IMR-90 (cell line): ENCODE data around the gene FOSB. TPM values are rescaled to one million over a fixed set of nuclear protein-coding genes. Genes with fewer than 3 reads are reported as not detected.
A peak's percentile ranks its signal among the peaks of the same experiment; 100 is the strongest.

Experiments
- ATAC-seq: fragments of 200-7000 bp; cut with Tn5 transposase; 2 replicates; pipeline ENCODE4 v1.9.1; 2020; ENCODE audit warnings: low read depth, mild to moderate bottlenecking, moderate library complexity
- BruUV-seq: library from RNA; stranded (reverse); fragments of 400-500 nt; replicated peaks from 2 replicates; lab custom pipeline; 2021; lab: Mats Ljungman, UMichigan
- CTCF ChIA-PET: fragments of 300-600 bp; formaldehyde crosslinking; extraction: SDS; loops from one replicate; lab custom pipeline; 2021; ENCODE audit warnings: antibody characterized with exemption; lab: Yijun Ruan, JAX
- POLR2A ChIA-PET: fragments of 300-600 bp; sonication (Branson Sonifier 250); formaldehyde crosslinking; loops from one replicate; lab custom pipeline; 2022; ENCODE audit warnings: antibody characterized with exemption; ENCODE audit not compliant: unreplicated experiment; lab: Charles Lee
- DNase-seq: peaks from one replicate; pipeline ENCODE4 v3.0.0; 2013
- H2AFZ ChIP-seq: replicated peaks from 2 replicates; pipeline ENCODE3; 2013; ENCODE audit warnings: low read length, mild to moderate bottlenecking; ENCODE audit not compliant: poor library complexity
- H2AK5ac ChIP-seq: 2 replicates; pipeline ENCODE4 v1.6.1; 2013; ENCODE audit warnings: low read depth, low read length, inconsistent platforms
- H2AK9ac ChIP-seq: replicated peaks from 2 replicates; pipeline ENCODE3; 2013; ENCODE audit warnings: mild to moderate bottlenecking, low read depth, low read length, moderate library complexity; ENCODE audit not compliant: poor library complexity
- H2BK120ac ChIP-seq: 2 replicates; pipeline ENCODE4 v1.6.1; 2013; ENCODE audit warnings: low read depth, low read length, inconsistent platforms
- H2BK15ac ChIP-seq: 3 replicates; pipeline ENCODE4 v1.6.1; 2013; ENCODE audit warnings: low read depth, low read length, inconsistent platforms
- H2BK20ac ChIP-seq: 2 replicates; pipeline ENCODE4 v1.6.1; 2013; ENCODE audit warnings: low read depth, mild to moderate bottlenecking, inconsistent platforms, low read length, moderate library complexity
- H2BK5ac ChIP-seq: 2 replicates; pipeline ENCODE4 v1.6.1; 2013; ENCODE audit warnings: mild to moderate bottlenecking, low read depth, low read length, inconsistent platforms; ENCODE audit not compliant: poor library complexity, severe bottlenecking
- H3K14ac ChIP-seq: replicated peaks from 2 replicates; pipeline ENCODE4 v1.6.1; 2013; ENCODE audit warnings: low read depth, low read length, inconsistent platforms
- H3K18ac ChIP-seq: 2 replicates; pipeline ENCODE4 v1.6.1; 2013; ENCODE audit warnings: low read depth, low read length, control low read depth
- H3K23ac ChIP-seq: 2 replicates; pipeline ENCODE4 v1.6.1; 2013; ENCODE audit warnings: low read depth, low read length, inconsistent platforms
- H3K27ac ChIP-seq: 2 replicates; pipeline ENCODE4 v1.5.1; 2013; ENCODE audit warnings: mild to moderate bottlenecking, control low read depth, low read length; ENCODE audit not compliant: insufficient read depth
- H3K27me3 ChIP-seq: 2 replicates; pipeline ENCODE4 v1.6.1; 2013; ENCODE audit warnings: low read length; ENCODE audit not compliant: control insufficient read depth, insufficient read depth
- H3K36me3 ChIP-seq: 2 replicates; pipeline ENCODE4 v1.6.1; 2013; ENCODE audit warnings: low read length, mixed read lengths; ENCODE audit not compliant: control insufficient read depth, insufficient read depth
- H3K4ac ChIP-seq: 2 replicates; pipeline ENCODE4 v1.6.1; 2013; ENCODE audit warnings: low read depth, low read length, inconsistent platforms
- H3K4me1 ChIP-seq: 2 replicates; pipeline ENCODE4 v1.6.1; 2013; ENCODE audit warnings: low read length, mixed read lengths; ENCODE audit not compliant: control insufficient read depth, insufficient read depth
- H3K4me2 ChIP-seq: 2 replicates; pipeline ENCODE4 v1.6.1; 2013; ENCODE audit warnings: low read depth, mild to moderate bottlenecking, control low read depth, low read length, moderate library complexity
- H3K4me3 ChIP-seq: 2 replicates; pipeline ENCODE4 v1.5.1; 2013; ENCODE audit warnings: low read depth, mild to moderate bottlenecking, control low read depth, low read length, moderate library complexity; ENCODE audit not compliant: insufficient read depth
- H3K56ac ChIP-seq: 2 replicates; pipeline ENCODE4 v1.6.1; 2013; ENCODE audit warnings: low read length, inconsistent platforms; ENCODE audit not compliant: insufficient read depth; ENCODE audit errors: extremely low read depth
- H3K79me1 ChIP-seq, 2 experiments: 2 replicates each; pipeline ENCODE4 v1.6.1; 2013; ENCODE audit warnings: low read length in 2 of 2, inconsistent platforms in 1 of 2, low read depth in 1 of 2
- H3K9ac ChIP-seq: 2 replicates; pipeline ENCODE4 v1.6.1; 2013; ENCODE audit warnings: low read depth, low read length, control low read depth
- H3K9me1 ChIP-seq: 2 replicates; pipeline ENCODE4 v1.6.1; 2013; ENCODE audit warnings: low read length, inconsistent platforms; ENCODE audit not compliant: insufficient read depth
- H3K9me3 ChIP-seq: 2 replicates; pipeline ENCODE4 v1.6.1; 2013; ENCODE audit warnings: low read length; ENCODE audit not compliant: control insufficient read depth, insufficient read depth
- H4K20me1 ChIP-seq: 2 replicates; pipeline ENCODE4 v1.6.1; 2013; ENCODE audit warnings: low read length, inconsistent platforms; ENCODE audit not compliant: insufficient read depth
- H4K5ac ChIP-seq: 2 replicates; pipeline ENCODE4 v1.6.1; 2013; ENCODE audit warnings: mild to moderate bottlenecking, low read depth, low read length, control low read depth
- H4K8ac ChIP-seq, 2 experiments: 2 replicates each; pipeline ENCODE4 v1.6.1; 2013; ENCODE audit warnings: low read depth in 2 of 2, low read length in 2 of 2, control low read depth in 1 of 2, inconsistent platforms in 1 of 2
- H4K91ac ChIP-seq: 2 replicates; pipeline ENCODE4 v1.6.1; 2013; ENCODE audit warnings: low read depth, low read length, inconsistent platforms; ENCODE audit not compliant: insufficient read depth
- BHLHE40 ChIP-seq: fragments of 150-350 bp; IDR thresholded peaks from 2 replicates; pipeline ENCODE4 v1.6.1; 2016; ENCODE audit warnings: mild to moderate bottlenecking, low read depth, low read length
- CEBPB ChIP-seq: IDR thresholded peaks from 2 replicates; pipeline ENCODE4 v1.6.1; 2012; ENCODE audit warnings: low read depth, low read length, improper control_type of control experiment
- CHD1 ChIP-seq: IDR thresholded peaks from 2 replicates; pipeline ENCODE4 v1.6.1; 2012; ENCODE audit warnings: low read depth, low read length, improper control_type of control experiment
- FOS ChIP-seq: fragments of 150-350 bp; IDR thresholded peaks from 2 replicates; pipeline ENCODE4 v1.6.1; 2016; ENCODE audit warnings: low read depth, low read length
- MAFK ChIP-seq: IDR thresholded peaks from 2 replicates; pipeline ENCODE4 v1.6.1; 2012; ENCODE audit warnings: low read depth, low read length, improper control_type of control experiment
- MAZ ChIP-seq: IDR thresholded peaks from 2 replicates; pipeline ENCODE4 v1.6.1; 2012; ENCODE audit warnings: low read depth, mild to moderate bottlenecking, low read length, improper control_type of control experiment, moderate library complexity, borderline replicate concordance
- MXI1 ChIP-seq: IDR thresholded peaks from 2 replicates; pipeline ENCODE4 v1.6.1; 2012; ENCODE audit warnings: low read depth, mild to moderate bottlenecking, low read length, moderate library complexity, borderline replicate concordance
- NFE2L2 ChIP-seq: fragments of 150-350 bp; IDR thresholded peaks from 2 replicates; pipeline ENCODE4 v1.6.1; 2016; ENCODE audit warnings: low read depth, mild to moderate bottlenecking, low read length
- POLR2A ChIP-seq: IDR thresholded peaks from 2 replicates; pipeline ENCODE4 v1.6.1; 2012; ENCODE audit warnings: mild to moderate bottlenecking, low read depth, low read length
- RAD21 ChIP-seq: IDR thresholded peaks from 2 replicates; pipeline ENCODE4 v1.6.1; 2012; ENCODE audit warnings: low read length, improper control_type of control experiment
- RCOR1 ChIP-seq: IDR thresholded peaks from 2 replicates; pipeline ENCODE4 v1.6.1; 2012; ENCODE audit warnings: mild to moderate bottlenecking, low read length, improper control_type of control experiment; ENCODE audit not compliant: insufficient replicate concordance
- RFX5 ChIP-seq: IDR thresholded peaks from 2 replicates; pipeline ENCODE4 v1.8.0; 2012; ENCODE audit warnings: low read depth, mild to moderate bottlenecking, low read length, moderate library complexity
- SMC3 ChIP-seq: fragments of 150-350 bp; IDR thresholded peaks from 2 replicates; pipeline ENCODE4 v1.6.1; 2016; ENCODE audit warnings: low read depth, mild to moderate bottlenecking, antibody characterized with exemption, low read length, moderate library complexity
- WGBS, 2 experiments: methylation state at CpG; one replicate each; pipeline versions ENCODE4 v1.1.5 to v1.1.7; 2013; ENCODE audit warnings: missing lambda C conversion rate in 2 of 2; ENCODE audit not compliant: insufficient read length in 1 of 2; ENCODE audit errors: extremely low coverage in 2 of 2; 5-methylcytosine and 5-hydroxymethylcytosine counted together
- dilution Hi-C: fragments of 300-500 bp; cut with HindIII; formaldehyde crosslinking; loops from one replicate; pipeline ENCODE4 v1.14.3; 2018; ENCODE audit warnings: low sequenced_read_pairs; ENCODE audit not compliant: unreplicated experiment
- in situ Hi-C: fragments of 300-500 bp; cut with MboI; formaldehyde crosslinking; loops from 3 replicates; pipeline ENCODE4 v1.14.3; 2019; ENCODE audit warnings: low sequenced_read_pairs, inconsistent platforms, mixed read lengths
- intact Hi-C: fragments of 100-400 bp; cut with micrococcal nuclease; formaldehyde crosslinking; loops from 2 replicates; pipeline ENCODE4 v1.10.0; 2022
- polyA plus RNA-seq, 3 experiments: library from polyadenylated mRNA; depleted of rRNA; stranded (reverse); fragments of >200 nt; gene quantifications; 2 replicates each; pipeline ENCODE4 v1.2.3, GENCODE V29; 2012; ENCODE audit warnings: low replicate concordance in 1 of 3
- total RNA-seq: library from RNA; depleted of rRNA; stranded (reverse); fragments of >200 nt; gene quantifications from 2 replicates; pipeline ENCODE4 v1.2.3, GENCODE V29; 2012
- TF ChIP-seq, protein P1 (sequence below): conservative IDR thresholded peaks from 2 replicates; pipeline ENCODE4 v1.5.1; 2012; ENCODE audit warnings: mild to moderate bottlenecking, low read depth, low read length, improper control_type of control experiment
- TF ChIP-seq, protein P2 (sequence below): fragments of 150-350 bp; IDR thresholded peaks from 2 replicates; pipeline ENCODE4 v1.6.1; 2017; ENCODE audit warnings: mild to moderate bottlenecking, antibody characterized with exemption, low read length, low read depth
- TF ChIP-seq, protein P3 (sequence below): fragments of 150-350 bp; IDR thresholded peaks from 2 replicates; pipeline ENCODE4 v1.6.1; 2016; ENCODE audit warnings: low read depth, mild to moderate bottlenecking, low read length, moderate library complexity, borderline replicate concordance

FOSB gene
- total and polyA plus RNA-seq, 2 of the 4 experiments (the other 2 are of a cell fraction) = 11.1 to 15.6 TPM

DNA sequence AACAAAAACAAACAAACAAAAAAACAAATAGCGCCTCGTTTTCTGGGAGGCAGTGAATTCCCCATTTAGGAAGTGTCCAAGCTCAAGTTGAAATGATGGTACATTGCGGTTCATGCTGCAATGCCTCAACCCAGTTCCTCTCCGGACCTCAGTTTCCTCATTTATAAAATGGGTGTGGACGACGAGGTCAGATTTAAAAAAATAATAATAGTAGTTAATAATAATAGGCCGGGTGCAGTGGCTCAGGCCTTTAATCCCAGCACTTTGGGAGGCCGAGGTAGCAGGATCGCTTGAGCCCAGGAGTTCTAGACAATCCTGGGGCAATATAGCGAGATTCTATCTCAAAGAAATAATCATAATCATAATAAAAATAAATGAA is 28.6 kb upstream of the FOSB start:
- Histone ChIP-seq H2AFZ (no peak overlapping the region), H3K9me3 (no peaks in the 10 kb centered on the region), H2BK15ac (no peak overlapping the region), H3K4ac (peak overlapping the region; percentile 46; the same call in 1 of the 2 replicates), H2BK120ac (no peak overlapping the region), H2AK5ac (peak overlapping the region; percentile 89; the same call in 1 of the 2 replicates), H2AK9ac (no peak overlapping the region), H3K27ac (no peak overlapping the region; the same call in 1 of the 2 replicates), H4K5ac (no peak overlapping the region), H3K9me1 (no peaks in the 10 kb centered on the region), H2BK20ac (peak overlapping the region; percentile 69; the same call in 1 of the 2 replicates), H2BK5ac (no peak overlapping the region), H3K18ac (no peak overlapping the region), H3K27me3 (no peaks in the 10 kb centered on the region), H3K56ac (no peak overlapping the region), H3K9ac (peak overlapping the region; percentile 34; the same call in 1 of the 2 replicates), H4K91ac (no peak overlapping the region), H3K4me1 (peaks cover 13% of the 10 kb centered on the region), H3K14ac (no peak overlapping the region), H3K4me2 (peak overlapping the region; percentile 44; the same call in 1 of the 2 replicates), H3K4me3 (no peak overlapping the region), H3K36me3 (no peaks in the 10 kb centered on the region), H4K8ac (peak overlapping the region in 1 of 2 experiments; percentile 46; a peak in 1 of 4 replicates), H3K79me1 (peaks cover 0 to 20% of the 10 kb centered on the region in 2 experiments; a peak in 2 of 4 replicates), H3K23ac (peak overlapping the region; percentile 38; the same call in 1 of the 2 replicates), H4K20me1 (no peaks in the 10 kb centered on the region)
- ATAC-seq = no peak
- in situ Hi-C loops = no loop called here
- BruUV-seq = no TSS peak
- ChIA-PET POLR2A (interaction anchor here (0.9 kb wide), 1 partner anchor 40 kb away, joined by 4 read pairs; no protein-coding TSS in a partner anchor), CTCF (interaction anchor here (0.6 to 3.3 kb wide), 22 partner anchors 9 to 255 kb away, joined by 3 to 87 read pairs (median 6); partner anchors contain the start of genes FOSB and SNRPD2)
- no peak for TF ChIP-seq RCOR1
- TF ChIP-seq CHD1 = no peak
- no peak for TF ChIP-seq MXI1
- no peak for TF ChIP-seq MAZ
- TF ChIP-seq SMC3 = no peak
- no peak for TF ChIP-seq BHLHE40
- TF ChIP-seq POLR2A = no peak
- TF ChIP-seq RAD21 = no peak
- no peak for TF ChIP-seq MAFK
- no peak for TF ChIP-seq RFX5
- no peak for TF ChIP-seq CEBPB
- TF ChIP-seq, protein P1, sequence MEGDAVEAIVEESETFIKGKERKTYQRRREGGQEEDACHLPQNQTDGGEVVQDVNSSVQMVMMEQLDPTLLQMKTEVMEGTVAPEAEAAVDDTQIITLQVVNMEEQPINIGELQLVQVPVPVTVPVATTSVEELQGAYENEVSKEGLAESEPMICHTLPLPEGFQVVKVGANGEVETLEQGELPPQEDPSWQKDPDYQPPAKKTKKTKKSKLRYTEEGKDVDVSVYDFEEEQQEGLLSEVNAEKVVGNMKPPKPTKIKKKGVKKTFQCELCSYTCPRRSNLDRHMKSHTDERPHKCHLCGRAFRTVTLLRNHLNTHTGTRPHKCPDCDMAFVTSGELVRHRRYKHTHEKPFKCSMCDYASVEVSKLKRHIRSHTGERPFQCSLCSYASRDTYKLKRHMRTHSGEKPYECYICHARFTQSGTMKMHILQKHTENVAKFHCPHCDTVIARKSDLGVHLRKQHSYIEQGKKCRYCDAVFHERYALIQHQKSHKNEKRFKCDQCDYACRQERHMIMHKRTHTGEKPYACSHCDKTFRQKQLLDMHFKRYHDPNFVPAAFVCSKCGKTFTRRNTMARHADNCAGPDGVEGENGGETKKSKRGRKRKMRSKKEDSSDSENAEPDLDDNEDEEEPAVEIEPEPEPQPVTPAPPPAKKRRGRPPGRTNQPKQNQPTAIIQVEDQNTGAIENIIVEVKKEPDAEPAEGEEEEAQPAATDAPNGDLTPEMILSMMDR = no peak
- no peak for TF ChIP-seq NFE2L2
- TF ChIP-seq FOS = no peak
- TF ChIP-seq, protein P2, sequence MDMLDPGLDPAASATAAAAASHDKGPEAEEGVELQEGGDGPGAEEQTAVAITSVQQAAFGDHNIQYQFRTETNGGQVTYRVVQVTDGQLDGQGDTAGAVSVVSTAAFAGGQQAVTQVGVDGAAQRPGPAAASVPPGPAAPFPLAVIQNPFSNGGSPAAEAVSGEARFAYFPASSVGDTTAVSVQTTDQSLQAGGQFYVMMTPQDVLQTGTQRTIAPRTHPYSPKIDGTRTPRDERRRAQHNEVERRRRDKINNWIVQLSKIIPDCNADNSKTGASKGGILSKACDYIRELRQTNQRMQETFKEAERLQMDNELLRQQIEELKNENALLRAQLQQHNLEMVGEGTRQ = no peak
- TF ChIP-seq, protein P3, sequence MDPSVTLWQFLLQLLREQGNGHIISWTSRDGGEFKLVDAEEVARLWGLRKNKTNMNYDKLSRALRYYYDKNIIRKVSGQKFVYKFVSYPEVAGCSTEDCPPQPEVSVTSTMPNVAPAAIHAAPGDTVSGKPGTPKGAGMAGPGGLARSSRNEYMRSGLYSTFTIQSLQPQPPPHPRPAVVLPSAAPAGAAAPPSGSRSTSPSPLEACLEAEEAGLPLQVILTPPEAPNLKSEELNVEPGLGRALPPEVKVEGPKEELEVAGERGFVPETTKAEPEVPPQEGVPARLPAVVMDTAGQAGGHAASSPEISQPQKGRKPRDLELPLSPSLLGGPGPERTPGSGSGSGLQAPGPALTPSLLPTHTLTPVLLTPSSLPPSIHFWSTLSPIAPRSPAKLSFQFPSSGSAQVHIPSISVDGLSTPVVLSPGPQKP = no peak
- no peak for DNase-seq
- dilution Hi-C loops = no loop called here
- WGBS, 2 experiments = no CpG with 5 or more reads among the region's 10 CpGs
- intact Hi-C loops = loop anchor here (1.0 kb wide), 2 partner anchors 39 to 46 kb away; no protein-coding TSS in a partner anchor
